Measurements from ENCODE around the gene MMP1.

Gene MMP1

GRCh38 chr11:102788334-102788995 is 9.5 kb downstream of the MMP1 start:
- Mint-ChIP-seq H3K27me3 (no peaks in the 10 kb centered on the region), H3K27ac (no peak overlapping the region), H3K9me3 (ENCODE audit: low read depth) (peaks cover 3% of the 10 kb centered on the region), H3K36me3 (no peaks in the 10 kb centered on the region), H3K4me3 (no peak overlapping the region), H3K4me1 (ENCODE audit: low read depth) (no peaks in the 10 kb centered on the region)

- Mint-ChIP-seq H3K4me3 (no peak overlapping the region), H3K4me1 (ENCODE audit: low read depth) (no peaks in the 10 kb centered on the region), H3K27me3 (peaks cover 6% of the 10 kb centered on the region), H3K9me3 (ENCODE audit: low read depth) (peaks cover 3% of the 10 kb centered on the region), H3K36me3 (no peaks in the 10 kb centered on the region), H3K27ac (no peak overlapping the region)
These were observed 13.6 kb downstream of the MMP1 start for GRCh38 chr11:102784380-102784779.

GRCh38 chr11:102783720-102784119 is 14.2 kb downstream of the MMP1 start:
- H3K9me3 Mint-ChIP-seq (ENCODE audit: low read depth): peaks cover 3% of the 10 kb centered on the region

GRCh38 chr11:102783016-102783415 is 14.9 kb downstream of the MMP1 start:
- H3K9me3 Mint-ChIP-seq (ENCODE audit: low read depth): peaks cover 3% of the 10 kb centered on the region
- no peak overlapping the region for H3K4me3 Mint-ChIP-seq
- H3K27me3 Mint-ChIP-seq: peaks cover 6% of the 10 kb centered on the region
- H3K27ac Mint-ChIP-seq: no peak overlapping the region
- H3K36me3 Mint-ChIP-seq: no peaks in the 10 kb centered on the region
- no peaks in the 10 kb centered on the region for H3K4me1 Mint-ChIP-seq (ENCODE audit: low read depth)

More at GRCh38 chr11:102783720-102784119, 14.2 kb downstream of the MMP1 start:
- H3K4me3 Mint-ChIP-seq: no peak overlapping the region
- no peaks in the 10 kb centered on the region for H3K4me1 Mint-ChIP-seq (ENCODE audit: low read depth)
- no peaks in the 10 kb centered on the region for H3K36me3 Mint-ChIP-seq
- peaks cover 6% of the 10 kb centered on the region for H3K27me3 Mint-ChIP-seq
- no peak overlapping the region for H3K27ac Mint-ChIP-seq

GRCh38 chr11:102781676-102782075 is 16.3 kb downstream of the MMP1 start:
- H3K36me3 Mint-ChIP-seq: no peaks in the 10 kb centered on the region
- peaks cover 3% of the 10 kb centered on the region for H3K9me3 Mint-ChIP-seq (ENCODE audit: low read depth)
- no peaks in the 10 kb centered on the region for H3K4me1 Mint-ChIP-seq (ENCODE audit: low read depth)
- no peak overlapping the region for H3K27ac Mint-ChIP-seq
- no peak overlapping the region for H3K4me3 Mint-ChIP-seq
- H3K27me3 Mint-ChIP-seq: peaks cover 6% of the 10 kb centered on the region

- Mint-ChIP-seq H3K4me1 (ENCODE audit: low read depth) (no peaks in the 10 kb centered on the region), H3K4me3 (no peak within 1 kb of the TSS), H3K27me3 (peaks cover 6% of the 10 kb centered on the region), H3K27ac (no peak within 1 kb of the TSS), H3K36me3 (no peaks in the 10 kb centered on the region), H3K9me3 (ENCODE audit: low read depth) (peaks cover 3% of the 10 kb centered on the region)
These were observed 17.5 kb downstream of the MMP1 start, which contains the start of gene MMP10 for GRCh38 chr11:102780491-102780918. Gene MMP10 (minus strand): TSS chr11:102780628. CDS start chr11:102780591, 37 bp downstream.

- H3K4me1 Mint-ChIP-seq (ENCODE audit: low read depth): no peaks in the 10 kb centered on the region
- H3K4me3 Mint-ChIP-seq: no peak overlapping the region
- no peaks in the 10 kb centered on the region for H3K36me3 Mint-ChIP-seq
These were observed 21.5 kb downstream of the MMP1 start for GRCh38 chr11:102776454-102776853.

GRCh38 chr11:102773386-102773785 is 24.6 kb downstream of the MMP1 start:
- Mint-ChIP-seq H3K27ac (no peak overlapping the region), H3K36me3 (no peaks in the 10 kb centered on the region), H3K9me3 (ENCODE audit: low read depth) (no peaks in the 10 kb centered on the region), H3K4me1 (ENCODE audit: low read depth) (no peaks in the 10 kb centered on the region), H3K27me3 (peaks cover 16% of the 10 kb centered on the region), H3K4me3 (no peak overlapping the region)

More at GRCh38 chr11:102776454-102776853, 21.5 kb downstream of the MMP1 start:
- Mint-ChIP-seq H3K9me3 (ENCODE audit: low read depth) (no peaks in the 10 kb centered on the region), H3K27me3 (peaks cover 8% of the 10 kb centered on the region), H3K27ac (no peak overlapping the region)

- Mint-ChIP-seq H3K4me1 (ENCODE audit: low read depth) (no peaks in the 10 kb centered on the region), H3K27ac (no peak overlapping the region), H3K9me3 (ENCODE audit: low read depth) (no peaks in the 10 kb centered on the region), H3K27me3 (peaks cover 17% of the 10 kb centered on the region), H3K36me3 (no peaks in the 10 kb centered on the region), H3K4me3 (no peak overlapping the region)
These were observed 26.6 kb downstream of the MMP1 start for GRCh38 chr11:102771351-102771750.

- Mint-ChIP-seq H3K9me3 (ENCODE audit: low read depth) (no peaks in the 10 kb centered on the region), H3K27ac (no peak overlapping the region), H3K36me3 (no peaks in the 10 kb centered on the region), H3K4me3 (no peak overlapping the region), H3K27me3 (peaks cover 19% of the 10 kb centered on the region), H3K4me1 (ENCODE audit: low read depth) (no peaks in the 10 kb centered on the region)
These were observed 27.8 kb downstream of the MMP1 start for GRCh38 chr11:102770191-102770590.

- H3K9me3 Mint-ChIP-seq (ENCODE audit: low read depth): no peaks in the 10 kb centered on the region
- no peak overlapping the region for H3K27ac Mint-ChIP-seq
- no peak overlapping the region for H3K4me3 Mint-ChIP-seq
- H3K27me3 Mint-ChIP-seq: peaks cover 14% of the 10 kb centered on the region
- no peaks in the 10 kb centered on the region for H3K36me3 Mint-ChIP-seq
- no peaks in the 10 kb centered on the region for H3K4me1 Mint-ChIP-seq (ENCODE audit: low read depth)
These were observed 30.2 kb downstream of the MMP1 start for GRCh38 chr11:102767800-102768199.

GRCh38 chr11:102763440-102763839 is 34.5 kb downstream of the MMP1 start:
- no peak overlapping the region for H3K27ac Mint-ChIP-seq
- H3K27me3 Mint-ChIP-seq: peaks cover 8% of the 10 kb centered on the region
- no peak overlapping the region for H3K4me3 Mint-ChIP-seq
- no peaks in the 10 kb centered on the region for H3K36me3 Mint-ChIP-seq
- H3K9me3 Mint-ChIP-seq (ENCODE audit: low read depth): no peaks in the 10 kb centered on the region
- no peaks in the 10 kb centered on the region for H3K4me1 Mint-ChIP-seq (ENCODE audit: low read depth)

- no peaks in the 10 kb centered on the region for H3K4me1 Mint-ChIP-seq (ENCODE audit: low read depth)
- H3K4me3 Mint-ChIP-seq: no peak overlapping the region
- no peaks in the 10 kb centered on the region for H3K9me3 Mint-ChIP-seq (ENCODE audit: low read depth)
- no peaks in the 10 kb centered on the region for H3K36me3 Mint-ChIP-seq
- peaks cover 9% of the 10 kb centered on the region for H3K27me3 Mint-ChIP-seq
- no peak overlapping the region for H3K27ac Mint-ChIP-seq
These were observed 35.6 kb downstream of the MMP1 start for GRCh38 chr11:102762361-102762767.

- no peak overlapping the region for H3K27ac Mint-ChIP-seq
These were observed 36.2 kb downstream of the MMP1 start for GRCh38 chr11:102761646-102762238.

GRCh38 chr11:102760344-102761035 is 37.5 kb downstream of the MMP1 start:
- Mint-ChIP-seq H3K27ac (no peak overlapping the region), H3K9me3 (ENCODE audit: low read depth) (no peaks in the 10 kb centered on the region), H3K27me3 (peaks cover 13% of the 10 kb centered on the region), H3K4me1 (ENCODE audit: low read depth) (no peaks in the 10 kb centered on the region), H3K36me3 (no peaks in the 10 kb centered on the region), H3K4me3 (no peak overlapping the region)

More at GRCh38 chr11:102761646-102762238, 36.2 kb downstream of the MMP1 start:
- no peak overlapping the region for H3K4me3 Mint-ChIP-seq
- peaks cover 13% of the 10 kb centered on the region for H3K27me3 Mint-ChIP-seq
- no peaks in the 10 kb centered on the region for H3K36me3 Mint-ChIP-seq
- no peaks in the 10 kb centered on the region for H3K4me1 Mint-ChIP-seq (ENCODE audit: low read depth)
- H3K9me3 Mint-ChIP-seq (ENCODE audit: low read depth): no peaks in the 10 kb centered on the region

Measured in activated naive CD8-positive, alpha-beta T cell (primary cell).